A549 (cell line): ENCODE data around the gene VARS2. TPM values are rescaled to one million over a fixed set of nuclear protein-coding genes. Genes with fewer than 3 reads are reported as not detected.

Source experiments
- ATAC-seq, 2 experiments: fragments of 200-7000 bp in 1 of 2; fragments of >200 bp in 1 of 2; cut with Nextera tagmentation in 1 of 2; cut with Tn5 transposase in 1 of 2; 3 replicates each; pipeline versions ENCODE4 v1.8.0 to v1.9.1; 2018 to 2020; ENCODE audit warnings: mild to moderate bottlenecking in 1 of 2, moderate library complexity in 1 of 2
- CTCF ChIA-PET: fragments of 300-600 bp; sonication (Branson Sonifier 250); formaldehyde crosslinking; extraction: SDS; loops from one replicate; lab custom pipeline; 2021; ENCODE audit warnings: antibody characterized with exemption, inconsistent platforms; lab: Yijun Ruan, JAX
- POLR2A ChIA-PET: fragments of 350-600 bp; formaldehyde crosslinking; extraction: SDS; loops from one replicate; lab custom pipeline; 2021; ENCODE audit warnings: antibody characterized with exemption, inconsistent platforms; lab: Yijun Ruan, JAX
- DNase-seq, 2 experiments: peaks; one replicate each; pipeline versions ENCODE4 v3.0.0 to v3.0.0-alpha.2; 2011 to 2016; ENCODE audit warnings: low read depth in 1 of 2, low spot score in 1 of 2
- FAIRE-seq: peaks from 2 replicates; lab custom pipeline; 2011; peaks lifted over from hg19 to GRCh38; lab: Jason Lieb, UNC
- H3K27ac ChIP-seq, 2 experiments: fragments of >200 bp; sonication (Bioruptor Twin); formaldehyde crosslinking; 3 replicates each; pipeline ENCODE4 v1.5.1; 2016 to 2017
- H3K4me1 ChIP-seq: fragments of >200 bp; sonication (Bioruptor Twin); formaldehyde crosslinking; 3 replicates; pipeline ENCODE4 v1.6.1; 2016
- H3K4me2 ChIP-seq: fragments of >200 bp; sonication (Bioruptor Twin); formaldehyde crosslinking; 3 replicates; pipeline ENCODE4 v1.6.1; 2016
- H3K4me3 ChIP-seq: fragments of >200 bp; sonication (Bioruptor Twin); formaldehyde crosslinking; 3 replicates; pipeline ENCODE4 v1.5.1; 2016
- H3K9me3 ChIP-seq: fragments of >200 bp; sonication (Bioruptor Twin); formaldehyde crosslinking; 3 replicates; pipeline ENCODE4 v1.6.1; 2016
- CEBPB ChIP-seq, 2 experiments: fragments of >200 bp in 1 of 2; sonication (Bioruptor Twin) in 1 of 2; formaldehyde crosslinking in 1 of 2; IDR thresholded peaks; 2 replicates each; pipeline ENCODE4 v1.6.1; 2012 to 2016
- CHD4 ChIP-seq: fragments of 200-600 bp; sonication (generic); IDR thresholded peaks from 2 replicates; pipeline ENCODE4 v1.6.1; 2016; ENCODE audit warnings: antibody characterized with exemption, mild to moderate bottlenecking, borderline replicate concordance
- CTCF ChIP-seq: fragments of >200 bp; sonication (Bioruptor Twin); formaldehyde crosslinking; IDR thresholded peaks from 3 replicates; pipeline ENCODE4 v1.5.1; 2016
- EHF ChIP-seq: fragments of 250-450 bp; sonication (Bioruptor Pico); IDR thresholded peaks from 2 replicates; pipeline ENCODE4 v1.5.0; 2020; ENCODE audit warnings: mild to moderate bottlenecking
- FOXS1 ChIP-seq: fragments of 250-450 bp; sonication (Bioruptor Pico); IDR thresholded peaks from 2 replicates; pipeline ENCODE4 v1.5.0; 2020; ENCODE audit warnings: mild to moderate bottlenecking, moderate library complexity
- HES2 ChIP-seq: fragments of >200 bp; sonication (Bioruptor Twin); formaldehyde crosslinking; IDR thresholded peaks from 2 replicates; pipeline ENCODE4 v1.6.1; 2016
- HEYL ChIP-seq: fragments of 250-450 bp; sonication (Bioruptor Pico); IDR thresholded peaks from 2 replicates; pipeline ENCODE4 v1.8.0; 2021; ENCODE audit warnings: mild to moderate bottlenecking, moderate library complexity
- JUN ChIP-seq, 2 experiments: fragments of >200 bp; sonication (Bioruptor Twin); formaldehyde crosslinking; IDR thresholded peaks; 2 replicates in 1 of 2; 3 replicates in 1 of 2; pipeline ENCODE4 v1.6.1; 2016 to 2017
- KDM1A ChIP-seq: fragments of 200-600 bp; sonication (generic); IDR thresholded peaks from 2 replicates; pipeline ENCODE4 v1.6.1; 2016; ENCODE audit warnings: low read depth, mild to moderate bottlenecking
- MAZ ChIP-seq: fragments of 150-350 bp; IDR thresholded peaks from 2 replicates; pipeline ENCODE4 v1.6.1; 2014; ENCODE audit warnings: antibody characterized with exemption, low read depth, low read length, borderline replicate concordance
- PBX3 ChIP-seq: IDR thresholded peaks from 2 replicates; pipeline ENCODE4 v1.6.1; 2012
- POLR2A ChIP-seq: IDR thresholded peaks from 2 replicates; pipeline ENCODE4 v1.6.1; 2012; ENCODE audit warnings: mild to moderate bottlenecking, low read length
- POLR2AphosphoS2 ChIP-seq: conservative IDR thresholded peaks from 2 replicates; pipeline ENCODE4 v1.6.1; 2012; ENCODE audit warnings: low read length, improper control_type of control experiment, inconsistent platforms
- SMC3 ChIP-seq: fragments of >200 bp; sonication (Bioruptor Twin); formaldehyde crosslinking; IDR thresholded peaks from 3 replicates; pipeline ENCODE4 v1.6.1; 2018; ENCODE audit warnings: inconsistent platforms
- TFCP2L1 ChIP-seq: fragments of 250-450 bp; sonication (Bioruptor Pico); IDR thresholded peaks from 2 replicates; pipeline ENCODE4 v1.5.0; 2021; ENCODE audit warnings: mild to moderate bottlenecking
- USF2 ChIP-seq: fragments of 450-650 bp; IDR thresholded peaks from 2 replicates; pipeline ENCODE4 v1.6.1; 2014; ENCODE audit warnings: antibody characterized with exemption
- ZC3H11A ChIP-seq: fragments of 450-650 bp; IDR thresholded peaks from 2 replicates; pipeline ENCODE4 v1.6.1; 2014; ENCODE audit warnings: antibody characterized with exemption, mild to moderate bottlenecking
- ZFP36 ChIP-seq: fragments of 450-650 bp; IDR thresholded peaks from 2 replicates; pipeline ENCODE4 v1.6.1; 2014; ENCODE audit warnings: borderline replicate concordance; ENCODE audit not compliant: partially characterized antibody
- WGBS: methylation state at CpG from one replicate; pipeline ENCODE4 v1.1.6; 2017; ENCODE audit errors: missing lambda C conversion rate; 5-methylcytosine and 5-hydroxymethylcytosine counted together
- polyA plus RNA-seq, 4 experiments: library from polyadenylated mRNA; depleted of rRNA in 3 of 4; stranded (reverse); fragments of >200 nt; fragmentation: RNase III in 1 of 4; extraction: RNeasy Plus Mini Kit Qiagen cat#74134 plus additional on column Dnase treatment in 1 of 4; gene quantifications; 2 replicates in 3 of 4; 3 replicates in 1 of 4; pipeline ENCODE4 v1.2.3, GENCODE V29; 2011 to 2017

Gene VARS2
- polyA plus RNA-seq, 2 of the 4 experiments (the other 2 are of a cell fraction): 15.0 to 15.5 TPM

- peak overlapping the region in 1 of 2 experiments; percentile 35; a peak in 1 of 6 replicates for H3K27ac ChIP-seq
- WGBS: 94% methylated on average over 4 of the region's 4 CpGs
- ChIA-PET CTCF (interaction anchor here (0.6 to 1.7 kb wide), 9 partner anchors 9 to 210 kb away, joined by 3 to 6 read pairs (median 4); no protein-coding TSS in a partner anchor), POLR2A (interaction anchor here (0.6 kb wide), 1 partner anchor 158 kb away, joined by 4 read pairs; no protein-coding TSS in a partner anchor)
- no peaks in the 10 kb centered on the region for H3K9me3 ChIP-seq
- H3K4me3 ChIP-seq: no peak overlapping the region
- DNase-seq (no peak), FAIRE-seq (no peak), ATAC-seq (no peak)
- TF ChIP-seq CTCF: no peak
- no peak for TF ChIP-seq EHF (CRISPR knock-in tag)
- no peak for TF ChIP-seq JUN (IDR thresholded peaks at IDR 0.05)
- TF ChIP-seq TFCP2L1: no peak
- TF ChIP-seq KDM1A: no peak
- TF ChIP-seq HEYL (CRISPR knock-in tag): no peak
- no peak for TF ChIP-seq ZC3H11A
- TF ChIP-seq POLR2A: no peak
- no peak for TF ChIP-seq ZFP36
- TF ChIP-seq POLR2AphosphoS2: no peak
- TF ChIP-seq SMC3: no peak
- peaks cover 25% of the 10 kb centered on the region for H3K4me1 ChIP-seq
- H3K4me2 ChIP-seq: no peak overlapping the region
These were observed 24.5 kb upstream of the VARS2 start for GRCh38 chr6:30889496-30889885.

GRCh38 chr6:30889921-30890645 is 24.0 kb upstream of the VARS2 start:
- Histone ChIP-seq H3K4me3 (no peak overlapping the region), H3K27ac (peak overlapping the region in 1 of 2 experiments; percentile 35; a peak in 2 of 6 replicates), H3K4me1 (peaks cover 25% of the 10 kb centered on the region), H3K9me3 (no peaks in the 10 kb centered on the region), H3K4me2 (no peak overlapping the region)
- ChIA-PET POLR2A (no interaction called here), CTCF (interaction anchor here (0.7 to 1.7 kb wide), 11 partner anchors 10 to 211 kb away, joined by 3 to 6 read pairs (median 4); no protein-coding TSS in a partner anchor)
- FAIRE-seq: no peak
- DNase-seq: no peak
- ATAC-seq: no peak
- no peak for TF ChIP-seq HES2
- TF ChIP-seq POLR2AphosphoS2: no peak
- TF ChIP-seq CHD4: no peak
- TF ChIP-seq KDM1A: no peak
- no peak for TF ChIP-seq CEBPB (IDR thresholded peaks at IDR 0.05)
- TF ChIP-seq PBX3: no peak
- no peak for TF ChIP-seq USF2
- no peak for TF ChIP-seq MAZ
- TF ChIP-seq FOXS1: no peak
- whole genome bisulfite sequencing: 98% methylated on average over 14 of the region's 14 CpGs
